Hematopoietic multipotent progenitor cell (in vitro differentiated cells): ENCODE data around the gene CALCB. TPM values are rescaled to one million over a fixed set of nuclear protein-coding genes. Genes with fewer than 3 reads are reported as not detected.
"Not testable (repeated sequence)": the region's sequence is repeated elsewhere in the genome, so short reads cannot be mapped to it uniquely, and the experiment has no call there.

Experiments used
- DNase-seq, 3 donors: peaks; one replicate each; pipeline ENCODE4 v3.0.0-alpha.2; 2011 to 2015; ENCODE audit warnings: low read depth in 2 of 3, low spot score in 2 of 3
- total RNA-seq: library from RNA; depleted of rRNA; stranded (reverse); fragments of >200 nt; gene quantifications from one replicate; pipeline ENCODE4 v1.2.3, GENCODE V29; 2012

Gene CALCB
- total RNA-seq, result not detected

DNA sequence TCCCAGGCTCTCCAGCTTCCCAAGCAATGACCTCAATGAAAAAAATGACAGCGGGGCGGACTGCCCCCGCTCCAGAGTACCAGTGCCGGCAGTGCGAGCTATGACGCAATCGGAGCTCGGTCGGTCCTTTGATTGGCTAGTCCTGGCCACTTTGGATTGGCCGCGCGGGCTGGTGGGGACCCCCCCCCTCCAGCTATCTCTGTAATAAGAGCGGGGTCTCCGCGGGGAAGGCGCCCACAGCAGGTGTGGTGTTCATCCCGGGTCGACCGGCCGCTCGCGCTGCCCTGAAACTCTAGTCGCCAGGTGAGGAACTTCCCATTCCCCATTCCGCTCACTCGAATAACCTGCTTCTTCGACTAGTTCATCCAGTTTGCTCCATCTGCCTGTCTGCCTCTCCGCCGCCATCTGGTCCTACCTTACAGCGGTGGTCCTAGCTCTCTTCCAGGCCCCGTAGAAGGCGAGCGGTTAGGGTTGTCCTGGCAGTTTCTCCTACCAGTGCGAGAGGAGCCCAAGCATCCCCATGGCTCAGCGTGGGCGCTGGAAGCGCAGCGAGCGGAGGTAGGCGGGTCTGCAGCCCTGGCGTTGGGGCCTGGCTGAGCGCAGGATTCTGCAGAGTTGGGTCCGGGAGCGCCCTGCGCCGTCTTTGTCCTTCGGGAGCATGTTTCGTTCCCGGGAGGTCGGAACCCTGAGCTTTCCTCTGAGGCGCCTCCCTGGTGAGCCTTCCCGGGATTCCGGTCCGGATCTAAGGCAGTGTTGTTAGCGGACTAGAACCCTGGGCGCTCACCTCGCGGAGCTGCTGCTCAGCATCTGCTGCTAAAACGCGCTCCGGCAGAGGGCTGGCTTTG lies at the start of gene CALCB:
CALCB (plus strand) TSS at position 233 of the 845 bp plus-strand sequence. CDS start 1,126 bp downstream, outside the sequence.
- no peak for DNase-seq

GRCh38 chr11:15027011-15027410 lies 46.4 kb upstream of the CALCB start:
- DNase-seq, result no peak

GRCh38 chr11:15027956-15028355 lies 45.4 kb upstream of the CALCB start:
- no peak for DNase-seq

DNA sequence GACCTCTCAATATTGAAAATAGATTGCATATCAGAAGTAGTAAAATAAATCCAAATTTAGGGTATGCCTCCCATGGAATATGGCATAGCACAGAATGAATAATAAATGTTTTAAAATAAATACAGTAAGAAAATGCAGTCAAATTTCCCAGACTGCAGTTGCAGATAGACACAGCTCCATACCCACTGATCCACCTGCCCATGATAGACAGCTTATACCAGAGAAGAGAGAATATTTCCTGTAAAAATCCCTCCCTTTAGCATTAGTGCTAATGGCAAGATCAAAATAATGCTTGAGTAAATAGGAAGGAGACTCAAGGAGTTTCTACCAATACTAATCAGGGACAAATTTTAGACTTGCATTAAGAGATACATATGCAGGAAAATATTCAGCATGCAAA lies 45.0 kb upstream of the CALCB start:
- no peak for DNase-seq

- DNase-seq, result not testable (repeated sequence)
Observed at GRCh38 chr11:15031945-15032344, 41.4 kb upstream of the CALCB start.

DNA sequence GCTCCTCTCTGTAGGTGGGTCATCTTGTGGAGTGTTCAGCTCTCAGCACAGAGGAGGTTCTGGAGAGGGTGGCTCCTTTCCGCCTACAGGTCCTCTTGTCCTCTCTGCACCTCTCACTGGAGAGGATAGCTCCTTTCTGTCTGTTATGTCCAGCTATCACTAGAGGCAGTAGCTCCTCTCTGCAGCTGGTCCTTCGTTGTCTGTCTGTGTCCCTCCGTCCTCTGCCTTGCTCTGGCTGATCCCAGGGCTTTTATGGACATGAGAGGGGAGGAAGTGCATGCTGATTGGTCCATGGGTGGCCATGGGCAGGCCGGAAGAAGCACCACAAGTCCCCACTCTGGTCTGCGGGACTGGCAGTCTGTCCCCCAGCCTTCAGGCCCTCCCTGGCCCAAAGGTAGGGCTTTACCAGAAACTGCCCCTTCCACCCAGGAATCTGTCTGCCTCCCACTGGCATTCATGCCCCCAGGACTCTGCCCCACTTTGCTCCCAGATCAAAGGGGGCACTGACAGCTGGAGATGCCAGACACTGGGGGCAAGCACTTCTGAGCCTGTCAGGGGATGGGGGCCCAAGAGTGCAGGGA lies 38.6 kb upstream of the CALCB start:
- no peak for DNase-seq

DNA sequence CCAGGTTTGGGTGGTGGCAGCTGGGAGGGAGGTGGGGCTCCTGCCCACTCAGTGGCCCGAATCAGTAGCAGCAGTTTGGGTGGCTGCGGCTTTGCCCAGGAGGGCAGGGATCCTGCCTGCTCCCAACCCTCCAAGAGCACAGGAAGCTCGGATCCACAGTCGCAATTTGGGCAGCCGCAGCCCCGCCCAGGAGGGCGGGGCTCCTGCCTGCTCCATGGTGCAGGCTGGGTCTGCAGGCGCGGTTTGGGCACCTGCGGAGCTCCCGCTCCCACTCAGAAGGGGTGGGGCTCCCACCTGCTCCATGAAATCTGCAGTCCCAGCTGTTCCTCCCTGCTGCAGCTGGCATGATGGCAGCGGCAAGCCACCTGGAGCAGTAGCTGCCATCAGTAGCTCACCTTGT lies 38.1 kb upstream of the CALCB start:
- DNase-seq, result no peak

- peak in 1 of 3 donors; percentile 2 for DNase-seq
Observed at GRCh38 chr11:15038963-15039362, 34.4 kb upstream of the CALCB start.

DNA sequence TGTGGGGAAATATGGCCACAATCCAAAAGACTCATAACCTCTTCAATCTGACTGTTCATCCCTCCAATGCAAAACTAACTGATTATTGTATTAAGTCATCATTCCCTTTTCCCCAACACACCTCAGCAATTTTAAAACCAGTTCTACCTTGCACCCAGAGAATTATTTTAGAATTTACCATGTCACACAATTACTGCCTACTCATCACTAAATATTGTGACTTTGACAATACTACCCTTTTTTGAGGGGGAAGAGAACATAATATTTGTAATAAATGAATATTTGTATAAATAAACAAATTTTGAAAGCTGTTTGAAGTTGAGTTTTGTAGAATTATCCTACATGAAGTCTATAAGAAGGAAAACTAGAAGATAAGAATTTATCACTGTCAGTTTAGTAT lies 28.2 kb upstream of the CALCB start:
- DNase-seq, result no peak

- DNase-seq, result no peak
Observed at GRCh38 chr11:15045891-15046290, 27.5 kb upstream of the CALCB start.

DNA sequence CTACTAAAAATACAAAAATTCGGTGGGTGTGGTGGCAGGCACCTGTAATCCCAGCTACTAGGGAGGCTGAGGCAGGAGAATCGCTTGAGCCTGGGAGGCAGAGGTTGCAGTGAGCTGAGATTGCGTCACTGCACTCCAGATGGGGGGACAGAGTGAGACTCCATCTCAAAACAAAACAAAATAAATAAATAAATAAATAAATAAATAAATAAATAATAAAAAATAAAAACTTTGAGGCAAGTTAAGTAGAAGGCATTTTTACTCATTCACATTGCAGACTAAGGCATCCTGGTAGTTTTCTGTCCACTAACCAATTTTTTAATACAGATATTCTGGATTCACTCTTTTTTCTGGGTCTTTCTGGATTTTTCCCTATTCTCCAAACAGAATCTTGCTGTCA lies 26.7 kb upstream of the CALCB start:
- DNase-seq, result not testable (repeated sequence)

DNA sequence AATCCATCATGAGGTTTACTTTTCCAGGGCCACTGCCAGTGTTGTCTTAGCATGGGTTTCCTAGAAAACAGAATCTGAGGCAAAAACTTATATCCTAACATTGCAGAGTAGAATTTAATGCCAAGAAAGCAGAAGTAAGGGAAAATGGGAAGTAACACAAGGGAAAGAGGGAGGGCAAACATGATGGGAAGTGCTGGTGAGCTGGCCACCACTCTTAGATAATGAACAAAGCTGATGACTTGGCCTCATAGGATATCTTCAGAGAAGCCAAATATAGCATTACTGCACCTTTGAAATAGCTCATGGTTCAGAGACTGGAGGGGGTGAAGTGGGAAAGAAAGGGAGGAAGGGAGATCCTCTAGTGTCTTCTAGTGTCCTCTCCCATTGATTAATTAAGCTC lies 24.8 kb upstream of the CALCB start:
- DNase-seq, result no peak

GRCh38 chr11:15053191-15053685 lies 20.2 kb upstream of the CALCB start:
- no peak for DNase-seq

DNA sequence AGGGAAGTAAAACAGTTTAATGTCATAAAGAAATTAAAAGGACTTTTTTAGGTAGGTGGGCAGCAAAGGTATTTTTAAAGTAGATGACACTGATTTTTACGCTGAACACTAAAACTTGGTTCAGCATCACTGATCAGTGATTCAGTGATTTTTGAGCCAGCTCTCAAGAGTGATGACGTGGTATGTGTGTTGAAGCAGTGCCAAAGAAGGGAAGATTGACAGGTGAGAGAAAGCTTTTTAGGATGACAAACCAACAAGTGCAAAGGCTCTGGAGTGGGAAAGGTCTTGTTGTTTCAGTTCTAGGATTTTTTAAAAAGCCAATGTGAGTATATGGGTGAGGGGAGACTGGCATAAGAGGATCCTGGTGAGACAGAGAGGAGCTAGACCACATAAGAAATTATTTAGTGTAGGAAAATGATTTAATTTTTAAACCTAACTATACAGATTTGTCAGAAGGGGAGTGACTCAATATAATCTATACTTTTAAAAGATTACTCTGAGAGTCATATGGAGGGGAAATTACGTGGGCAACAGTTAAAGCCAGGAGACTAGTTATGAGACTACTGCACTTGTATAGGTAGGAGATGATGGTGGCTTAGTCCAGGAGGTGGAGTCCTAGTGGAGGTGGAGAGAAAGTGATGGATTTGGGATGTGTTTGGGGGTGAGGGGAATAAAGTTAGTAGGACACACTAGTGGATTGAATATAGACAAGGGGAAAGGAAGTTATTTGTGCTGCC lies 17.6 kb upstream of the CALCB start:
- DNase-seq, result no peak

DNA sequence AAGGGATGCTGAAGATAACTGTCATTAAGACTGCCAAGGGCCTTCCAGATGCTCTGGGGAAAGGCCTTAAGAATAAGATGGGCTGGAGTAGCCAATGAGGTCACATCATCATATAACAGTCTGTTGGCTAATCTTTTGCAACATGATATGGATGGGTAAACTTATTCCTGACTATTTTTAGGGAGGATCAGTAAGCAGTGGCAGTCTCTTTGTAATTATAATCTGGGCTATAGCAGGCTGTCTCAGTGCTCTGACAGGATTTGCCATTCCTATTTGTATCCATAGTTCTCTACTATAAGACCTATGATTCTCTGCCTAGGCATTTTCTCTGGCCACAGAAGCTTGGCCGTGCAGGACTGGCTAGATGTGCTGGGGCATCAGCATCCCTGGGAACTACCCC lies 16.1 kb upstream of the CALCB start:
- no peak for DNase-seq

- DNase-seq, result no peak
Observed at GRCh38 chr11:15059132-15059915, 14.1 kb upstream of the CALCB start.

GRCh38 chr11:15062599-15062998 lies 10.8 kb upstream of the CALCB start:
- no peak for DNase-seq

- not testable (repeated sequence) for DNase-seq
Observed at GRCh38 chr11:15069751-15070150, 3.6 kb upstream of the CALCB start.

DNA sequence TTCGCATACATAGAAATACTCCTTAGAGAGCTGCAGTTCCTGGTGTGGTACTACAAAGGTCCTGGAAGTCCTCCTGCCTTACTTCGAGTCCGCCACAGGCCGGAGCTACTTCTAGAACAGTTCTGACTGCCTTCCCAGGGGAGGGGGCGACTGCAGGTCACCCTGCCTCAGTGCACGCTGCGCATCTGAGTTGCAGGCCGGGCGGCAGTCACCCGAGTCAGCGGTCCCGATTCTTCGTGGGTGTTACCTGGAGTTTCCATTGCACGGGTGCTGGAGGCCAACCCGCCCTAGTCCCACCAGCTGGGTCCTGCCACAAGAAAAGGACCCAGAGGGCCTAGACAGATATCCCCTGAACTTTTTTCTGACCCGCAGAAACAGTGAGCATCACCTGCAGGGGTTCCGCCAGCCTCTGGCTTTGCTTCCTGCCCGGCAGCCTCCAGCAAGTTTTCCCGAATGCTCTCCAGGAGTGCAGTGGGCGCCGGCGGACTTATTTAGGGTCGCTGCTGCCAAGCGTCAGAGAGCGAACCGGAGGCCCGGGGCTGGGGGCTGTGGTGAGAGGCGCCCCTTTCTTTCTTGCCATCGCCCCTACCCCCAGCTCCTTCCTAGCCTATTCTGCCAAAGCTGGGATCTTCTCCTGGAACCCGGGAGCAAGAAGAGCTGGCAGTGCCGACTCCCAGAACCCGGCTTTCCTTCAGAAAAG lies 1.7 kb upstream of the CALCB start:
- DNase-seq, result no peak

DNA sequence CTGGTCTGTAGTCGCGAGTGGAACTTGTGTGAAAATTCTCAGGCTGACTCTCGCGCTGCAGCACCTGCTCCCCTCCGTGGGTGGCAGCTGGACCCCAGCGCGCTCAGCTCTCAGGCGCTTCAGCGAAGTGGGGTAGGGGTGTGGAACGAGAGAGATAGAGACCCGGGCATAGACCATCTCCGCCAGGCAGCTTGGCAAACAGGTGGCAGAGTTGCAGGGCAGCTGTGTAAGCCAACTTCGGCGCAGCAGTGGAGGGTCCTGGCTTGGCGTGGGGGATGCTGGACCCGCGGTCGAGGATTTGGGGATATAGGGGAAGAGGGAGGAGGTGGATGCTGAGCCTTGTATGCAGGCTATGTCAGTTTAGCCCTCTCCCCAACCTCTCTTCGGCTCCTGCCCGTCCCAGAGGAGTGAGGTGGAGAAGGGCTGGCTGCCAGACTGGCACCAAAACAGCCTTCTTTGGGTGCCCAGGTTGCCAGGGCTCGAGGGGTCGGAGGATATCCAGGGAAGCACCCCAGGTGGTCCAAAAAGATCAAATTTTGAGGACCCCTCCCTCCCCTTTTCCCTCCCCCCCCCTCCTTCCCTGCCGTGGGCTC lies 746 bp upstream of the CALCB start:
- DNase-seq, result no peak
